Esophagus muscularis mucosa (tissue), 4 donors: Measurements from ENCODE around the gene XYLT1.

Experiments
- CTCF ChIP-seq, 3 experiments: fragments of 200-600 bp in 2 of 3; fragments of 450-650 bp in 1 of 3; sonication (generic) in 2 of 3; IDR thresholded peaks; one replicate each; pipeline ENCODE4 v1.5.1; 2017 to 2019; ENCODE audit warnings: antibody characterized with exemption in 3 of 3, mild to moderate bottlenecking in 2 of 3, moderate library complexity in 1 of 3
- EP300 ChIP-seq: sonication (generic); formaldehyde crosslinking; IDR thresholded peaks from one replicate; pipeline ENCODE4 v1.6.1; 2017; ENCODE audit warnings: antibody characterized with exemption
- POLR2A ChIP-seq: fragments of 450-650 bp; IDR thresholded peaks from one replicate; pipeline ENCODE4 v1.6.1; 2017; ENCODE audit warnings: antibody characterized with exemption, moderate library complexity, mild to moderate bottlenecking, low read depth
- POLR2AphosphoS5 ChIP-seq, 2 donors: sonication (generic); formaldehyde crosslinking; IDR thresholded peaks; one replicate each; pipeline ENCODE4 v1.6.1; 2017; ENCODE audit warnings: antibody characterized with exemption in 2 of 2

GRCh38 chr16:17454162-17454730 lies 16.5 kb downstream of the XYLT1 start:
- TF ChIP-seq CTCF (IDR thresholded peaks at IDR 0.05), result no peak
- no peak for TF ChIP-seq POLR2A
- no peak for TF ChIP-seq POLR2AphosphoS5 (IDR thresholded peaks at IDR 0.05)
- no peak for TF ChIP-seq EP300
